ENCODE measurements around the gene DNAH14. TPM values are rescaled to one million over a fixed set of nuclear protein-coding genes. Genes with fewer than 3 reads are reported as not detected.

DNAH14 gene
- total and polyA plus RNA-seq, 2 of the 4 experiments (the other 2 are of a cell fraction), result 2.7 to 3.6 TPM

DNA sequence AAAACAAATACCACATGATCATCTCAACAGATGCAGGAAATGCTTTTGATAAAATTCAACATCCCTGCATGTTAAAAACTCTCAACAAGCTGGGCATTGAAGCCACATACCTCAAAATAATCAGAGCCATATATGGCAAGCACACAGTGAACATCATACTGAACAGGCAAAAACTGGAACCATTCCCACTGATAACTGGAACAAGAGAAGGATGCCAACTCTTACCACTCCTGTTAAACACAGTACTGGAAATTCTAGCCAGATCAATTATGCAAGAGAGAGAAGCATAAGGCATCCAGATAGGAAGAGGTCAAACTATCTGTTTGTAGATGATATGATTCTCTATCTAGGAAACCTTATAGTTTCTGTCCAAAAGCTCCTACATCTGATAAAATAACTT lies 91.6 kb downstream of the DNAH14 start:
- Histone ChIP-seq H2AFZ (replicated peaks; ENCODE audit: low read length, poor library complexity) (no peak overlapping the region), H3K4me3 (ENCODE audit: insufficient read depth, low read depth, low read length) (no peak overlapping the region), H3K36me3 (ENCODE audit: control insufficient read depth, insufficient read depth, low read length) (no peaks in the 10 kb centered on the region), H3K27ac (ENCODE audit: insufficient read depth, low read length) (no peak overlapping the region), H3K23ac (ENCODE audit: low read depth, low read length) (no peak overlapping the region), H2BK5ac (ENCODE audit: low read depth, low read length, poor library complexity, severe bottlenecking) (no peak overlapping the region), H2AK5ac (ENCODE audit: low read depth, low read length) (no peak overlapping the region), H3K9me1 (ENCODE audit: insufficient read depth, low read length) (no peaks in the 10 kb centered on the region), H2AK9ac (replicated peaks; ENCODE audit: low read depth, low read length, poor library complexity) (no peak overlapping the region), H2BK120ac (ENCODE audit: low read depth, low read length) (no peak overlapping the region), H3K9me3 (ENCODE audit: control insufficient read depth, insufficient read depth, low read length) (0 out of 2 replicates have a peak, but pooled peaks cover 2% of the 10 kb centered on the region), H2BK15ac (ENCODE audit: low read depth, low read length) (no peak overlapping the region), H4K5ac (ENCODE audit: low read depth, low read length) (no peak overlapping the region), H2BK20ac (ENCODE audit: low read depth, low read length) (no peak overlapping the region), H4K20me1 (ENCODE audit: insufficient read depth, low read length) (no peaks in the 10 kb centered on the region), H3K27me3 (ENCODE audit: control insufficient read depth, insufficient read depth, low read length) (no peaks in the 10 kb centered on the region), H3K4ac (ENCODE audit: low read depth, low read length) (no peak overlapping the region), H3K9ac (ENCODE audit: low read depth, low read length) (no peak overlapping the region), H4K91ac (ENCODE audit: insufficient read depth, low read depth, low read length) (no peak overlapping the region), H3K79me1 (ENCODE audit: low read depth in 1 of 2, low read length in 2 of 2) (no peaks in the 10 kb centered on the region), H3K14ac (replicated peaks; ENCODE audit: low read depth, low read length) (no peak overlapping the region), H3K56ac (ENCODE audit: extremely low read depth, insufficient read depth, low read length) (no peak overlapping the region), H3K18ac (ENCODE audit: low read depth, low read length) (no peak overlapping the region), H3K4me1 (ENCODE audit: control insufficient read depth, insufficient read depth, low read length) (no peaks in the 10 kb centered on the region), H4K8ac (ENCODE audit: low read depth in 2 of 2, low read length in 2 of 2) (no peak overlapping the region), H3K4me2 (ENCODE audit: low read depth, low read length) (no peak overlapping the region)
- no peak for TF ChIP-seq CEBPB (IDR thresholded peaks at IDR 0.05; ENCODE audit: low read depth, low read length)
- no peak for TF ChIP-seq USF2 (IDR thresholded peaks at IDR 0.05; ENCODE audit: low read depth, low read length)
- no peak for TF ChIP-seq RAD21 (IDR thresholded peaks at IDR 0.05; ENCODE audit: low read length)
- TF ChIP-seq SMC3 (IDR thresholded peaks at IDR 0.05; ENCODE audit: low read depth, low read length), result no peak
- TF ChIP-seq POLR2A (IDR thresholded peaks at IDR 0.05; ENCODE audit: low read depth, low read length), result no peak
- no peak for TF ChIP-seq RCOR1 (IDR thresholded peaks at IDR 0.05; ENCODE audit: insufficient replicate concordance, low read length)
- no peak for TF ChIP-seq BHLHE40 (IDR thresholded peaks at IDR 0.05; ENCODE audit: low read depth, low read length)
- no peak for TF ChIP-seq RFX5 (IDR thresholded peaks at IDR 0.05; ENCODE audit: low read depth, low read length)
- no peak for TF ChIP-seq CHD1 (IDR thresholded peaks at IDR 0.05; ENCODE audit: low read depth, low read length)
- ATAC-seq (ENCODE audit: low read depth), result no peak
- intact Hi-C loops (cut with micrococcal nuclease) (no loop called here), in situ Hi-C loops (cut with MboI; ENCODE audit: low sequenced_read_pairs) (no loop called here), dilution Hi-C loops (cut with HindIII; ENCODE audit: low sequenced_read_pairs, unreplicated experiment) (no loop called here)
- POLR2A ChIA-PET (ENCODE audit: unreplicated experiment), result no interaction called here
- DNase-seq, result no peak
- CTCF ChIA-PET, result no interaction called here
- BruUV-seq (replicated peaks), result no TSS peak

Measured in IMR-90 (cell line).